ENCODE results near the gene AKT2.

The AKT2 gene

GRCh38 chr19:40313229-40313983, 28.3 kb upstream of the AKT2 start:
- no peak for TF ChIP-seq CTCF (IDR thresholded peaks at IDR 0.05)
- TF ChIP-seq ZFX (IDR thresholded peaks at IDR 0.05; ENCODE audit: borderline replicate concordance) = no peak
- no peak overlapping the region for H3K27ac ChIP-seq

GRCh38 chr19:40312533-40312932, 27.4 kb upstream of the AKT2 start:
- TF ChIP-seq CTCF (IDR thresholded peaks at IDR 0.05) (no peak), ZFX (IDR thresholded peaks at IDR 0.05; ENCODE audit: borderline replicate concordance) (no peak)

GRCh38 chr19:40309666-40310065, 24.5 kb upstream of the AKT2 start:
- TF ChIP-seq CTCF (IDR thresholded peaks at IDR 0.05) (no peak), ZFX (IDR thresholded peaks at IDR 0.05; ENCODE audit: borderline replicate concordance) (no peak)
- no peak overlapping the region for H3K27ac ChIP-seq

More at GRCh38 chr19:40312533-40312932, 27.4 kb upstream of the AKT2 start:
- no peak overlapping the region for H3K27ac ChIP-seq

GRCh38 chr19:40305403-40305802, 20.3 kb upstream of the AKT2 start:
- peak; percentile 94 for TF ChIP-seq CTCF (IDR thresholded peaks at IDR 0.05)
- no peak for TF ChIP-seq ZFX (IDR thresholded peaks at IDR 0.05; ENCODE audit: borderline replicate concordance)
- H3K27ac ChIP-seq = no peak overlapping the region

- H3K27ac ChIP-seq = no peak overlapping the region
- no peak for TF ChIP-seq CTCF (IDR thresholded peaks at IDR 0.05)
- no peak for TF ChIP-seq ZFX (IDR thresholded peaks at IDR 0.05; ENCODE audit: borderline replicate concordance)
These were observed 19.2 kb upstream of the AKT2 start for GRCh38 chr19:40304306-40304705.

- TF ChIP-seq ZFX (IDR thresholded peaks at IDR 0.05; ENCODE audit: borderline replicate concordance) = no peak
- TF ChIP-seq CTCF (IDR thresholded peaks at IDR 0.05) = no peak
- no peak overlapping the region for H3K27ac ChIP-seq
These were observed 18.6 kb upstream of the AKT2 start for GRCh38 chr19:40303765-40304164.

- no peak overlapping the region for H3K27ac ChIP-seq
- TF ChIP-seq CTCF (IDR thresholded peaks at IDR 0.05) = no peak
- TF ChIP-seq ZFX (IDR thresholded peaks at IDR 0.05; ENCODE audit: borderline replicate concordance) = no peak
These were observed 17.3 kb upstream of the AKT2 start for GRCh38 chr19:40302224-40303011.

Data from 22Rv1 (cell line).